ENCODE measurements around the gene LRP5.

Gene LRP5

GRCh38 chr11:68312117-68312779, at the start of gene LRP5:
Gene LRP5 (plus strand): TSS chr11:68312591. CDS start chr11:68312715, 124 bp downstream.
- POLR2A ChIA-PET (ENCODE audit: low non-redundant PET): no interaction called here
- no peak for TF ChIP-seq CTCF (conservative IDR thresholded peaks at IDR 0.05; ENCODE audit: low read depth)
- H3K27ac ChIP-seq: peak within 1 kb of the TSS; percentile 93
- CTCF ChIA-PET: interaction anchor here (0.9 kb wide), 1 partner anchor 15 kb away, joined by 4 read pairs; no protein-coding TSS in a partner anchor
- peak; percentile 48 for DNase-seq (ENCODE audit: low spot score)

GRCh38 chr11:68263444-68264035, 48.9 kb upstream of the LRP5 start:
- DNase-seq (ENCODE audit: low spot score): no peak
- H3K27ac ChIP-seq: no peak overlapping the region
- TF ChIP-seq CTCF (conservative IDR thresholded peaks at IDR 0.05; ENCODE audit: low read depth): no peak
- CTCF ChIA-PET: no interaction called here
- POLR2A ChIA-PET (ENCODE audit: low non-redundant PET): no interaction called here

GRCh38 chr11:68264244-68264643, 48.1 kb upstream of the LRP5 start:
- DNase-seq (ENCODE audit: low spot score): no peak
- CTCF ChIA-PET: no interaction called here
- no peak for TF ChIP-seq CTCF (conservative IDR thresholded peaks at IDR 0.05; ENCODE audit: low read depth)
- no peak overlapping the region for H3K27ac ChIP-seq
- POLR2A ChIA-PET (ENCODE audit: low non-redundant PET): no interaction called here

- ChIA-PET POLR2A (ENCODE audit: low non-redundant PET) (no interaction called here), CTCF (interaction anchor here (1.0 kb wide), 1 partner anchor 9 kb away, joined by 5 read pairs; no protein-coding TSS in a partner anchor)
- no peak for DNase-seq (ENCODE audit: low spot score)
- no peak for TF ChIP-seq CTCF (conservative IDR thresholded peaks at IDR 0.05; ENCODE audit: low read depth)
- no peak overlapping the region for H3K27ac ChIP-seq
These were observed 47.5 kb upstream of the LRP5 start for GRCh38 chr11:68264741-68265540.

- CTCF ChIA-PET: interaction anchor here (1.0 kb wide), 1 partner anchor 10 kb away, joined by 5 read pairs; no protein-coding TSS in a partner anchor
- POLR2A ChIA-PET (ENCODE audit: low non-redundant PET): interaction anchor here (0.7 kb wide), 1 partner anchor 18 kb away, joined by 3 read pairs; no protein-coding TSS in a partner anchor
- peak overlapping the region; percentile 4; the same call in 1 of the 2 replicates for H3K27ac ChIP-seq
- TF ChIP-seq CTCF (conservative IDR thresholded peaks at IDR 0.05; ENCODE audit: low read depth): no peak
- no peak for DNase-seq (ENCODE audit: low spot score)
These were observed 46.1 kb upstream of the LRP5 start for GRCh38 chr11:68266121-68266891.

Measured in RWPE1 (cell line).